ENCODE data around the gene SMCHD1.

- TF ChIP-seq CEBPB (IDR thresholded peaks at IDR 0.05; ENCODE audit: borderline replicate concordance in 1 of 2, low read depth in 2 of 2, low read length in 2 of 2) (no peak), STAT1 (conservative IDR thresholded peaks at IDR 0.05) (no peak), CTCF (IDR thresholded peaks at IDR 0.05 in 2 of 3, conservative IDR thresholded peaks at IDR 0.05 in 1 of 3; ENCODE audit: control insufficient read depth in 2 of 3, extremely low read depth in 1 of 3, insufficient read depth in 1 of 3, low read depth in 3 of 3, low read length in 3 of 3) (no peak), SMARCA5 (IDR thresholded peaks at IDR 0.05) (no peak), EZH2 (IDR thresholded peaks at IDR 0.05; ENCODE audit: borderline replicate concordance, control insufficient read depth, low read depth, low read length) (no peak), HDGF (IDR thresholded peaks at IDR 0.05) (no peak), SPI1 (IDR thresholded peaks at IDR 0.05; ENCODE audit: borderline replicate concordance, insufficient read depth, low read depth, low read length) (no peak)
These were observed 171.5 kb downstream of the SMCHD1 start for GRCh38 chr18:2827061-2827460.
